Stimulated activated naive B cell treated with anti-CD40 and anti-IgM and Interleukin-4, amounts not matched to agents 10 μg/mL and 1 μg/mL and 100 μg/mL, for 72 hours (primary cell): ENCODE results near the gene CFAP58.

Experiments used
- ATAC-seq, 2 donors: fragments of 150-1000 bp; cut with Tn5 transposase; replicated peaks; 2 replicates each; pipeline ENCODE4 v1.10.0; 2021; ENCODE audit warnings: moderate library complexity in 1 of 2
- DNase-seq: peaks from one replicate; pipeline ENCODE4 v3.0.0; 2021
- H3K27ac Mint-ChIP-seq: one replicate; pipeline ENCODE4 v1.8.0; 2022; ENCODE audit warnings: mild to moderate bottlenecking, mixed read lengths
- H3K27me3 Mint-ChIP-seq, 2 donors: one replicate each; pipeline ENCODE4 v1.8.0; 2022; ENCODE audit warnings: mixed read lengths in 2 of 2
- H3K36me3 Mint-ChIP-seq, 2 donors: one replicate each; pipeline ENCODE4 v1.8.0; 2022; ENCODE audit warnings: mixed read lengths in 2 of 2, mild to moderate bottlenecking in 1 of 2
- H3K4me1 Mint-ChIP-seq, 2 donors: one replicate each; pipeline ENCODE4 v1.8.0; 2022; ENCODE audit warnings: mixed read lengths in 2 of 2, mild to moderate bottlenecking in 1 of 2
- H3K4me3 Mint-ChIP-seq, 2 donors: one replicate each; pipeline ENCODE4 v1.8.0; 2022; ENCODE audit warnings: mild to moderate bottlenecking in 2 of 2, mixed read lengths in 2 of 2, moderate library complexity in 1 of 2
- H3K9me3 Mint-ChIP-seq, 2 donors: one replicate each; pipeline ENCODE4 v1.8.0; 2022; ENCODE audit warnings: mixed read lengths in 2 of 2, mild to moderate bottlenecking in 1 of 2

The CFAP58 gene

GRCh38 chr10:104327745-104328645, 25.6 kb upstream of the CFAP58 start:
- no peak for ATAC-seq
- peaks cover 83 to 97% of the 10 kb centered on the region in 2 donors for H3K4me1 Mint-ChIP-seq
- peaks cover 26 to 46% of the 10 kb centered on the region in 2 donors for H3K36me3 Mint-ChIP-seq
- H3K9me3 Mint-ChIP-seq = no peaks in the 10 kb centered on the region
- peak overlapping the region; percentile 50 to 75 for H3K4me3 Mint-ChIP-seq
- peak overlapping the region; percentile 81 for H3K27ac Mint-ChIP-seq
- no peak for DNase-seq
- no peaks in the 10 kb centered on the region for H3K27me3 Mint-ChIP-seq

GRCh38 chr10:104328646-104328895, 25.1 kb upstream of the CFAP58 start:
- H3K4me1 Mint-ChIP-seq = peaks cover 86 to 97% of the 10 kb centered on the region in 2 donors
- DNase-seq (no peak), ATAC-seq (no peak)
- H3K9me3 Mint-ChIP-seq = no peaks in the 10 kb centered on the region
- peak overlapping the region; percentile 93 for H3K27ac Mint-ChIP-seq
- H3K27me3 Mint-ChIP-seq = no peaks in the 10 kb centered on the region
- peak overlapping the region; percentile 75 to 80 for H3K4me3 Mint-ChIP-seq
- peaks cover 27 to 51% of the 10 kb centered on the region in 2 donors for H3K36me3 Mint-ChIP-seq

GRCh38 chr10:104328896-104329710, 24.5 kb upstream of the CFAP58 start:
- no peaks in the 10 kb centered on the region for H3K9me3 Mint-ChIP-seq
- H3K27ac Mint-ChIP-seq = peak overlapping the region; percentile 93
- ATAC-seq (peak; percentile 81 to 88), DNase-seq (peak; percentile 70)
- no peaks in the 10 kb centered on the region for H3K27me3 Mint-ChIP-seq
- peaks cover 24 to 46% of the 10 kb centered on the region in 2 donors for H3K36me3 Mint-ChIP-seq
- peak overlapping the region; percentile 75 to 80 for H3K4me3 Mint-ChIP-seq
- peaks cover 81 to 96% of the 10 kb centered on the region in 2 donors for H3K4me1 Mint-ChIP-seq

DNA sequence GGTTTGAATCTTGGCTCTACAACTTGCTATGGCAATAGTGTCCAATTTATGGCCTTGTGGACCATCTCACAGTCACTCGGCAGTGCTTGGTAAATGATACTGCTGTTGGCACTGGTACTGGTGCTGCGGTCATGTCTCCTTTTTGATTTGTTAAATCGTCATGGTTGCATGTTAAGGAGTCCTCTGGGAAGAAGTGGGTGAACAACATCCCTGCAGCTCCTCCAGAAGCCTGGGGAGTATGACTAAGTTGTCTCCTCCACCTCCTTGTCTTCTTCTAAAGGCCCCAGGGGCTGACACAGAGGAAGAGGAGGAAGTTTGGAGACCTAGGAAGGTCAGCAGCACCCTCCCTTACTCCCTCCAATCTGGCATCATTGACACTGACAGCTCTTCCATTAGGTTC, 23.9 kb upstream of the CFAP58 start:
- Mint-ChIP-seq H3K27ac (no peak overlapping the region), H3K36me3 (peaks cover 18 to 42% of the 10 kb centered on the region in 2 donors), H3K4me1 (peaks cover 76 to 92% of the 10 kb centered on the region in 2 donors), H3K4me3 (no peak overlapping the region), H3K9me3 (no peaks in the 10 kb centered on the region), H3K27me3 (no peaks in the 10 kb centered on the region)
- ATAC-seq = no peak
- DNase-seq = no peak

- no peak for ATAC-seq
- Mint-ChIP-seq H3K9me3 (no peaks in the 10 kb centered on the region), H3K27ac (peak overlapping the region; percentile 7), H3K36me3 (peaks cover 12 to 44% of the 10 kb centered on the region in 2 donors), H3K27me3 (no peaks in the 10 kb centered on the region), H3K4me1 (peaks cover 77 to 92% of the 10 kb centered on the region in 2 donors), H3K4me3 (no peak overlapping the region)
- no peak for DNase-seq
Observed at GRCh38 chr10:104330168-104331110, 23.2 kb upstream of the CFAP58 start.

- DNase-seq = no peak
- Mint-ChIP-seq H3K36me3 (peaks cover 8 to 38% of the 10 kb centered on the region in 2 donors), H3K27ac (peak overlapping the region; percentile 7), H3K9me3 (no peaks in the 10 kb centered on the region), H3K4me1 (peaks cover 77 to 92% of the 10 kb centered on the region in 2 donors), H3K27me3 (no peaks in the 10 kb centered on the region), H3K4me3 (no peak overlapping the region)
- ATAC-seq = no peak
Observed at GRCh38 chr10:104331208-104331838, 22.3 kb upstream of the CFAP58 start.

DNA sequence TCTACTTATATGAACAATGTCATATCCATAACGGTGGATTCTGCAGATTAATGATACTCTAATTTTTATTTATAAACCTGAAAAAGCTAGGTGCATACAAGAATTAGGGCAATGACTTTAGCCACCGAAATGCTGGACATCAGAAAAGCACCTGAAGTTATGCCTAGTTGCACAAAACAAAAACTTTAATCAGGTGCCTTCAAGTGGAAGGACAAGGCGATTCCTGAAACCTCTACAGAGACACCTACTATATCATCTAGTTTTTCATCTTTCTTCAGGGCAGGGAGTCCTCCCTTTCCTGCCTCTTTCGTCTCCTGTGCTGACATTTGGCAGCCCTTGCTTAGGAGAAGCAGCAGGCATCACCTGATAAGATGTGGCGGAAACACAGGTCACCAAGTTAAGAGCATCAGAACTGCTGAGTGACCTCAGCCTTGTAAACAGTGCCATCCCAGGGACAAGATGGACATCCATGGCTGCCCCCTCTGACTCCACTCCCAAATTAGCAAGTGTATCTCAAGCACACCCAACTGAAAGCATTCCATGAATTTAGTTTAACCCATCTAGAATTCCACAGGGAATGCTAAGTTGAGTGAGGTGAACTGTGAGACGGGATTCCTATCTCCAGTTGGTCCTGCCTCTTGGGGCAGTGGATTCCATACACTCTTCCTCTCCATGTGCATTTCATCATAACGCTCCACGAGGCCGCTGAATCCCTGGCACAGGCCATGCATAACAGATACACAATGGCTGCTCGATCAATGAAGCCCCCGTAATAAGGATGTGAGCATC, 21.2 kb upstream of the CFAP58 start:
- Mint-ChIP-seq H3K27ac (no peak overlapping the region), H3K27me3 (no peaks in the 10 kb centered on the region), H3K9me3 (no peaks in the 10 kb centered on the region), H3K4me1 (peaks cover 72 to 89% of the 10 kb centered on the region in 2 donors), H3K4me3 (no peak overlapping the region), H3K36me3 (peaks cover 8 to 32% of the 10 kb centered on the region in 2 donors)
- ATAC-seq = no peak
- no peak for DNase-seq

DNA sequence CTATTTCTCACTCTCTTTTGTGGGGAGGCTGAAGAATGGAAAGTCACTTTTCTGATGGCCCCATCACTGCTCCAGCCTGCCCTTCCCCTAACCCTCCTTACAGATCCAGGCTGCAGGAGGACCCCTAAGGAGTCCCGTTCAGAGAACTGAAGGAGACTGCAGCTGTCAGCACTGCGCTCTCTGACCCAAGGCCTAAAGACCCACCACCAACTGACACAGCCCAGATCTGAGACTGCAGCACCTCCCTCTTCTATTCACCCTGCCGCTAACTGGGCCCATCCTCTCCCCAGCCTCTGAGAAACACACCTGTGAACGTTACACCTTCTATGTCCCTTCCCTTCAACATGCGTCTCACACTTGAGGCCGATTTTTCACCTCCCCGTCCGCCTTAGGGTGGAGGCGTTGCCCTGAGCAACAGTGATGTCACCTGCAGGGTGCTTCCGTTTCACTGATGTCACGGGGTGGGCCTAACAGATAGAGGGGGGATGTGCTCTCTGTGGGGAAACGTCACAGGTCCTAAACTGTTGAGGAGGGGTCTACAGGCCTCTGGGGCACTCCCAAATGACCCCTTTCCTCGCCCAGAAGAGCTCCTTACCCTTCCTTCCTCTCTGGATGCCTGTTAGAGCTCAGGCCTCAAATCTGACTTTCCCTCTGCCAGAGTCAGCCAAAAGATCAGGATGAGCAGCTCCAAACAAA, 20.5 kb upstream of the CFAP58 start:
- Mint-ChIP-seq H3K9me3 (no peaks in the 10 kb centered on the region), H3K4me3 (no peak overlapping the region), H3K27me3 (no peaks in the 10 kb centered on the region), H3K36me3 (peaks cover 8 to 27% of the 10 kb centered on the region in 2 donors), H3K4me1 (peaks cover 64 to 82% of the 10 kb centered on the region in 2 donors), H3K27ac (peak overlapping the region; percentile 60)
- DNase-seq = no peak
- no peak for ATAC-seq

- Mint-ChIP-seq H3K4me3 (no peak overlapping the region), H3K27ac (peak overlapping the region; percentile 60), H3K9me3 (no peaks in the 10 kb centered on the region), H3K4me1 (peaks cover 60 to 76% of the 10 kb centered on the region in 2 donors), H3K36me3 (peaks cover 8 to 25% of the 10 kb centered on the region in 2 donors), H3K27me3 (no peaks in the 10 kb centered on the region)
- ATAC-seq (no peak), DNase-seq (no peak)
Observed at GRCh38 chr10:104333728-104334373, 19.8 kb upstream of the CFAP58 start.

DNA sequence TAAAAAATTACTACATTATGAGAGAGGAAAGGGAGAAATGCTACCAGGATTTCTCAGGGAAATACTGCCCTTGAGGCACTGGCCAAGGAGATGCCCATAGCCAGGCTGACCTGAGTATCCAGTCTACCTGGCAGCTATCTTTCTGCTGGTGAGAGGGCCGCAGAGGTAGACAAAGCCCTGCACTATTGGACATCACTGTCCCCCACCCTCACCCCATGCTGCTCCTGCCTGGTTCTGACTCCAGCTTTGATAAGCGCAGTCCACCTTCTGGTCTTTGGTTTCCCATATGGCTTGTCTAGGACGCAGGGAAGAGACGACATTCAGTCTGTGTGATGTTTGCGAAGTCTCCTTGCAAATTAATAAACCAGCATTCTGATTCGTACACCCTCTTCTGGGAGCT, 19.1 kb upstream of the CFAP58 start:
- Mint-ChIP-seq H3K4me1 (peaks cover 58 to 76% of the 10 kb centered on the region in 2 donors), H3K27ac (peak overlapping the region; percentile 20), H3K27me3 (no peaks in the 10 kb centered on the region), H3K9me3 (no peaks in the 10 kb centered on the region), H3K4me3 (no peak overlapping the region), H3K36me3 (peaks cover 8 to 25% of the 10 kb centered on the region in 2 donors)
- ATAC-seq (no peak), DNase-seq (no peak)

GRCh38 chr10:104334965-104335650, 18.5 kb upstream of the CFAP58 start:
- peak overlapping the region; percentile 62 for H3K27ac Mint-ChIP-seq
- no peaks in the 10 kb centered on the region for H3K9me3 Mint-ChIP-seq
- DNase-seq (no peak), ATAC-seq (no peak)
- H3K27me3 Mint-ChIP-seq = no peaks in the 10 kb centered on the region
- peak overlapping the region; percentile 36 to 60 for H3K4me3 Mint-ChIP-seq
- H3K36me3 Mint-ChIP-seq = peaks cover 8 to 25% of the 10 kb centered on the region in 2 donors
- peaks cover 58 to 76% of the 10 kb centered on the region in 2 donors for H3K4me1 Mint-ChIP-seq
